Tibial nerve (tissue), 4 donors: ENCODE data around the gene SKAP1. TPM values are rescaled to one million over a fixed set of nuclear protein-coding genes. Genes with fewer than 3 reads are reported as not detected.
"Not testable (repeated sequence)": the region's sequence is repeated elsewhere in the genome, so short reads cannot be mapped to it uniquely, and the experiment has no call there.

ENCODE experiments used
- DNase-seq, 2 donors: peaks; one replicate each; pipeline ENCODE4 v3.0.0-alpha.2; 2019; ENCODE audit warnings: low spot score in 2 of 2
- H3K27ac ChIP-seq, 4 donors: fragments of 200-600 bp; sonication (generic) in 3 of 4; one replicate each; pipeline ENCODE4 v1.5.1; 2017 to 2019; ENCODE audit warnings: mild to moderate bottlenecking in 1 of 4
- H3K27me3 ChIP-seq, 2 donors: fragments of 200-600 bp; sonication (generic) in 1 of 2; one replicate each; pipeline versions ENCODE4 v1.5.1 to v1.6.0; 2017 to 2019
- H3K36me3 ChIP-seq, 3 donors: fragments of 200-600 bp; sonication (generic); one replicate each; pipeline ENCODE4 v1.5.1; 2018 to 2019
- H3K4me1 ChIP-seq, 4 donors: fragments of 200-600 bp; sonication (generic) in 3 of 4; one replicate each; pipeline ENCODE4 v1.5.1; 2017 to 2019
- H3K4me3 ChIP-seq, 4 donors: fragments of 200-600 bp; sonication (generic) in 3 of 4; one replicate each; pipeline ENCODE4 v1.5.1; 2017 to 2019; ENCODE audit warnings: mild to moderate bottlenecking in 1 of 4, moderate library complexity in 1 of 4
- H3K9me3 ChIP-seq, 4 donors: fragments of 200-600 bp; sonication (generic) in 3 of 4; one replicate each; pipeline ENCODE4 v1.5.1; 2017 to 2019
- EP300 ChIP-seq, 2 donors: sonication (generic); formaldehyde crosslinking; IDR thresholded peaks; one replicate each; pipeline ENCODE4 v1.6.1; 2017; ENCODE audit warnings: antibody characterized with exemption in 2 of 2, mild to moderate bottlenecking in 1 of 2
- POLR2A ChIP-seq, 2 donors: fragments of 450-650 bp; IDR thresholded peaks; one replicate each; pipeline ENCODE4 v1.6.1; 2017; ENCODE audit warnings: antibody characterized with exemption in 2 of 2, mild to moderate bottlenecking in 2 of 2, moderate library complexity in 2 of 2
- WGBS, 2 donors: methylation state at CpG; one replicate each; pipeline ENCODE4 v1.1.5; 2018; 5-methylcytosine and 5-hydroxymethylcytosine counted together
- total RNA-seq, 4 donors: library from RNA; depleted of rRNA; stranded (reverse); fragments of >200 nt; gene quantifications; one replicate each; pipeline ENCODE4 v1.1.0, GENCODE V29; 2016
- TF ChIP-seq, protein P1 (sequence below), 5 experiments: fragments of 200-600 bp in 3 of 5; fragments of 450-650 bp in 2 of 5; sonication (generic) in 3 of 5; IDR thresholded peaks; one replicate each; pipeline ENCODE4 v1.5.1; 2016 to 2019; ENCODE audit warnings: antibody characterized with exemption in 5 of 5, mild to moderate bottlenecking in 3 of 5, moderate library complexity in 2 of 5

SKAP1 gene
- total RNA-seq, 4 donors from 2014 or later: 0.59 to 2.0 (median 1.3) TPM

DNA sequence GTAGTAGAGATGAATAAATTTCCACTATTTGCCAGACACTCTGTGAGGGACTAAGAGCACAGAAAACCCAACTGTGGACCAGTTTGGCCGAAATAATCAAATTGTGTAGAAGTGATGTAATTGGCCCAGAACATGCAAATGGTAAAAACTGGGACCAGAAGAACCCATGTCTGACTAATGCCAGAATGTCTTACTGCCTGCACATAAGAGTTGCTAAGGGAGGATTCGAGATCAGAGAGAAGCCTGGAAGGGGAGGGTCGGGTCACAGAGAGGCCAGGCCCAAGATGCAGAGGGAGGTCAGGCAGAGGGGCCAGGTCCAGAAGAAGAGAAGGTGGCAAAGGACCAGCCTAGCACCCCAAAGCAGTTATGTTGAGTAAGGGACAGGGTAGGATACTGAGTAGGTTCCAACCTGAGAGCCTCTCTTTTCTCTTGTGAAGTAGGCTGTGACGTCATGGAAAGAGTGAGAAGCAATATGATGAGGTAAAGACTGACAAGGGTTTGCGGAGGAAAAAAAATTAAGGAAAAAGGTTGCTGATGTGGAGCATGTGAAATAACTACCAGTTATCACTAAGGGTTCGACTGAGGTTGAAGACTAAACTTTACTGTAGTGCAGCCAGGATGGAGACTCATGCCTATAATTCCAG, 53.2 kb downstream of the SKAP1 start:
- Histone ChIP-seq H3K27me3 (peaks cover 0 to 24% of the 10 kb centered on the region in 2 donors), H3K9me3 (no peaks in the 10 kb centered on the region), H3K4me1 (no peaks in the 10 kb centered on the region), H3K4me3 (no peak overlapping the region), H3K27ac (no peak overlapping the region), H3K36me3 (no peaks in the 10 kb centered on the region)
- TF ChIP-seq, protein P1, sequence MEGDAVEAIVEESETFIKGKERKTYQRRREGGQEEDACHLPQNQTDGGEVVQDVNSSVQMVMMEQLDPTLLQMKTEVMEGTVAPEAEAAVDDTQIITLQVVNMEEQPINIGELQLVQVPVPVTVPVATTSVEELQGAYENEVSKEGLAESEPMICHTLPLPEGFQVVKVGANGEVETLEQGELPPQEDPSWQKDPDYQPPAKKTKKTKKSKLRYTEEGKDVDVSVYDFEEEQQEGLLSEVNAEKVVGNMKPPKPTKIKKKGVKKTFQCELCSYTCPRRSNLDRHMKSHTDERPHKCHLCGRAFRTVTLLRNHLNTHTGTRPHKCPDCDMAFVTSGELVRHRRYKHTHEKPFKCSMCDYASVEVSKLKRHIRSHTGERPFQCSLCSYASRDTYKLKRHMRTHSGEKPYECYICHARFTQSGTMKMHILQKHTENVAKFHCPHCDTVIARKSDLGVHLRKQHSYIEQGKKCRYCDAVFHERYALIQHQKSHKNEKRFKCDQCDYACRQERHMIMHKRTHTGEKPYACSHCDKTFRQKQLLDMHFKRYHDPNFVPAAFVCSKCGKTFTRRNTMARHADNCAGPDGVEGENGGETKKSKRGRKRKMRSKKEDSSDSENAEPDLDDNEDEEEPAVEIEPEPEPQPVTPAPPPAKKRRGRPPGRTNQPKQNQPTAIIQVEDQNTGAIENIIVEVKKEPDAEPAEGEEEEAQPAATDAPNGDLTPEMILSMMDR (IDR thresholded peaks at IDR 0.05): no peak
- TF ChIP-seq EP300 (IDR thresholded peaks at IDR 0.05): no peak
- TF ChIP-seq POLR2A (IDR thresholded peaks at IDR 0.05): no peak
- no peak for DNase-seq
- WGBS, 2 donors: 79 to 80% methylated on average over 6 of the region's 6 CpGs

DNA sequence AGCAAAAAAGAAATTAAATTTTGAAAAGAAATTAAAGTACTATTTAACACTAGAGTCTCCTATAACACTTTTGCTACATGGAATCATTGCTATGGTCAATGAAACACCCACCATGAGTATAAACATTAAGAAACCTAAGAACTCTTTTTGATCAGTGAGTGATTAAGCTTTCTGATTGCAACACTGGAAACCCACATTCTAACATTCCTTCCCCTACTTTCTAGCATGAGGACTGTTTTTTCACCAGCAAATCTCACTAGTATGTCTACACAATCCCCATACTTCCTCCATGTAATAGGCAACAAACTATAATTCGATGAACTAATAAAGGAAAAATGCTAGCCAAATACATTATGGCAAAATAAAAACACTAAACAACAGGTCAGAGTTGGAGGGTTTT, 54.7 kb downstream of the SKAP1 start:
- Histone ChIP-seq H3K27me3 (peaks cover 0 to 26% of the 10 kb centered on the region in 2 donors), H3K36me3 (no peaks in the 10 kb centered on the region), H3K4me3 (no peak overlapping the region), H3K4me1 (no peaks in the 10 kb centered on the region), H3K9me3 (no peaks in the 10 kb centered on the region), H3K27ac (no peak overlapping the region)
- TF ChIP-seq, protein P1 (IDR thresholded peaks at IDR 0.05): no peak
- TF ChIP-seq EP300 (IDR thresholded peaks at IDR 0.05) (no peak), POLR2A (IDR thresholded peaks at IDR 0.05) (no peak)
- no peak for DNase-seq
- WGBS, 2 donors: 58 to 69% methylated on average over 1 of the region's 1 CpG

DNA sequence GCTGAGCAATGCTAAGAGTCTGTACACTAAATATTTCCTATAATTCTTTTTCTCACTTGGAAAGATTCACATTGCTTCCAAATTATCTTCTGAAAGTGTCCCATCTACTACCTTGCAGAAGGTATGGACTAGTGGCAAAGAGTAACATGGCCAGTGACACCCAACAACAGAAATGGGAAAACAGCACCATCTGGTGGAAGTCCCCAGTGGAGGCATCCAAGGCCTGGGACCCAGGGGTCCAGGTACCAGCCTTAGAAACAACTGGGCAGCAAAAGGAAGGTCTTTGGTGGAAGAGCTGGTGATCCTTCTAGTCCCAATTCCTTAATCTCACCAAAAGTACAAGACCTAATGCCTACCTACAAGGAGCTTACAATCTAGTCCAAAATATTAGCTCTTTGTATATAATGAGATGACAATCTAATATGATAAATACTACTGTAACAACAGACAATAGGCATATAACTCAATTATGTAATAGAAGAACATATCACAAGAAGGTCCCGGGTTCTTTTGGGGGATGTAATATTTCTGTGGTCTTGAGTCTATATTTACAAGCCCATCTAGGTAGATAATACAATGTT, 55.3 kb downstream of the SKAP1 start:
- H3K27ac ChIP-seq: no peak overlapping the region
- WGBS, 2 donors: 67 to 81% methylated on average over 1 of the region's 1 CpG
- H3K4me1 ChIP-seq: no peaks in the 10 kb centered on the region
- H3K4me3 ChIP-seq: no peak overlapping the region
- DNase-seq: peak in 1 of 2 donors; percentile 12
- TF ChIP-seq EP300 (IDR thresholded peaks at IDR 0.05): no peak
- TF ChIP-seq, protein P1 (IDR thresholded peaks at IDR 0.05): peak in 2 of 5 experiments; percentile 24 to 29
- H3K9me3 ChIP-seq: no peaks in the 10 kb centered on the region
- H3K36me3 ChIP-seq: no peaks in the 10 kb centered on the region
- peaks cover 0 to 32% of the 10 kb centered on the region in 2 donors for H3K27me3 ChIP-seq

DNA sequence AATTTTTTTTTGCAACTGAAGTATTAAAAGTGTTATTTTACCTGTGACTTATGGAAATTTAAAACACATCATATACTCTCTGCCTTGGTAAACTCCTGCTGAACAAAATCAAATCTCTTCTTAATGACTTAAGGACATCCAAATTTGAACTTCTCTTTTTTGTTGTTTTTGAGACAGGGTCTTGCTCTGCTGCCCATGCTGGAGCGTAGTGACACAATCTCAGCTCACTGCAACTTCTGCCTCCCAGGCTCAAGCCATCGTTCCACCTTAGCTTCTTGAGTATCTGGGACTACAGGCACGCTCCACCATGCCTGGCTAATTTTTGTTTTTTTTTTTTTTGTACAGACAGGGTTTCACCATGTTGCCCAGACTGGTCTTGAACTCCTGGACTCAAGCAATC, 56.1 kb downstream of the SKAP1 start:
- TF ChIP-seq POLR2A (IDR thresholded peaks at IDR 0.05): no peak
- TF ChIP-seq, protein P1 (IDR thresholded peaks at IDR 0.05): no peak
- TF ChIP-seq EP300 (IDR thresholded peaks at IDR 0.05): no peak
- Histone ChIP-seq H3K4me3 (no peak overlapping the region), H3K9me3 (no peaks in the 10 kb centered on the region), H3K4me1 (no peaks in the 10 kb centered on the region), H3K27ac (no peak overlapping the region), H3K36me3 (no peaks in the 10 kb centered on the region), H3K27me3 (peaks cover 0 to 38% of the 10 kb centered on the region in 2 donors)
- no peak for DNase-seq
- 91 to 97% methylated on average over 3 of the region's 3 CpGs for WGBS, 2 donors

DNA sequence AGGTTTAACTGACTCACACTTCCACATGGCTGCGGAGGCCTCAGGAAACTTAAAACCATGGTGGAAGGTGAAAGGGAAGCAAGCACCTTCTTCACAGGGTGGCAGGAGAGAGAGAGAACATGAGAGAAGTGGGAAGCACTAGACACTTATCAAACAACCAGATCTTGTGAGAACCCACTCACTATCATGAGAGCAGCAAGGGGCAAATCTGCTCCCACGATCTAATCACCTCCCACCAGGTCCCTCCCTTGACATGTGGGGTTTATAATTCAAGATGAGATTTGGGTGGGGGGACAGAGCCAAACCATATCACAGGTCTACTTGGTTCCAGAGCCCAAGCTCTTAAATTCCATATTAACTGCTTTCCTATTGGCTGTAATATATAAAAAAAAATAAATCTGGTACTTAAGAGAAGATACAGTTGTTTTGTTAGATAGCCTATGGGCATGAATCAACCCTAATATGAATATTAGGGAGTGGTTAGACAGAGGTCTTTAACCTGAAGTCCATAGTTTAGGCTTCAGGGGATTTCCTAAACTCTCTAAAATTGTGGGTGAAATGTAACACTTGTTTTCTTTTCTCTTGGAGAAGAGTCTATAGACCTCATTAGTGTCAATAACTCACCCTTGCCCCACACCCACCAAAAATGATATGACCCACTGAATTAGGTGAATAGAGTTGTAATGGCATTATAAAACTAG, 56.7 kb downstream of the SKAP1 start:
- Histone ChIP-seq H3K9me3 (no peaks in the 10 kb centered on the region), H3K27me3 (peaks cover 0 to 37% of the 10 kb centered on the region in 2 donors), H3K36me3 (no peaks in the 10 kb centered on the region), H3K4me3 (no peak overlapping the region), H3K27ac (no peak overlapping the region), H3K4me1 (no peaks in the 10 kb centered on the region)
- DNase-seq: no peak
- WGBS, 2 donors: 63 to 66% methylated on average over 2 of the region's 2 CpGs
- TF ChIP-seq POLR2A (IDR thresholded peaks at IDR 0.05) (no peak), EP300 (IDR thresholded peaks at IDR 0.05) (no peak)
- TF ChIP-seq, protein P1 (IDR thresholded peaks at IDR 0.05): no peak

DNA sequence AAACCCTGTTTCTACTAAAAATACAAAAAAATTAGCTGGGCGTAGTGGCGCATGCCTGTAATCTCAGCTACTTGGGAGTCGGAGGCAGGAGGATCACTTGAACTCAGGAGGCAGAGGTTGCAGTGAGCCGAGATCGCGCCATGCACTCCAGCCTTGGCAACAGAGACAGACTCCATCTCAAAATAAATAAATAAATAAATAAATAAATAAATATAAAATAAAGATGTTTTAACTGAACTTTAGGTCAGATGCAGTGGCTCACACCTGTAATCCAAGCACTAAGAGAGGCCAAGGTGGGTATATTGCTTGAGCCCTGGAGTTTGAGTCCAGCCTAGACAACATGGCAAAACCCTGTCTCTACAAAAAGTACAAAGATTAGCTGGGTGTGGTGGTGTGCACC, 61.0 kb downstream of the SKAP1 start:
- not testable (repeated sequence) for H3K9me3 ChIP-seq, H3K4me3 ChIP-seq, H3K27ac ChIP-seq, H3K36me3 ChIP-seq, DNase-seq, H3K4me1 ChIP-seq
- WGBS, 2 donors: 92 to 94% methylated on average over 6 of the region's 6 CpGs
- peaks cover 0 to 43% of the 10 kb centered on the region in 2 donors for H3K27me3 ChIP-seq
